ENCODE data around the gene MS4A14.
"Not testable (repeated sequence)": the region's sequence is repeated elsewhere in the genome, so short reads cannot be mapped to it uniquely, and the experiment has no call there.

The MS4A14 gene

DNA sequence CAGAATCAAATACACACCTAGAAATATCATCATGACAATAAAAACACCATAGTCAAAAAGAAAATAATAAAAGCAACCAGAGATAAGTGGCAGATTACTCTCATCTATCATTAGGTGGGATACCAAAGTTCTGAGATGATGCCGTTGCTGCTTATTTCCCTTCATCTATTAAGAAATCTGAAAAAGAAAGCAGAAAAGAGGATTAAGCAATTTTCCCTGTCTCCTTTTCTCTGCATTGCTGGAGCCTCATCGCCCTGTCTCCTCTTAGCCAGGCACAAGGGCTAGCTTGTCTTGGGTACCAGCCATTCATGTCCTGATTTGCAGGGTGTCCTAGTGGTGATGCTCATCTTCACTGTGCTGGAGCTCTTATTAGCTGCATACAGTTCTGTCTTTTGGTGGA is 3.9 kb upstream of the MS4A14 start:
- no peak for DNase-seq

DNA sequence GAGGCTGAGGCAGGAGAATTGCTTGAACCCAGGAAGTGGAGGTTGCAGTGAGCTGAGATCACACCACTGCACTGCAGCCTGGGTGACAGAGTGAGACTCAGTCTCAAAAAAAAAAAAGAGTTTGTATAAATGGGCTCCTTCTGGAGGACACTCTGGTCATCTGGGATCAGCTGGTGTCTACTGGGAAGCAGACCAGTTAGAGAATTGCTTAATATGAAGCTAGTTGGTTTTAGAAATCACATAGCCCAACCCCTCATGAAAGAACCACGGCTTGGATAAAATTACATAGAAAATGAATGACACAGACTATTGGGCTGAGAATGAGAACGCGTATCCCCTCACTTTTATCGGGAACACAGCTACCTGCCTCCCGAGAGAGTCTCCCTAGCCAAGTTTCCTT is 3.2 kb upstream of the MS4A14 start:
- no peak for DNase-seq

DNA sequence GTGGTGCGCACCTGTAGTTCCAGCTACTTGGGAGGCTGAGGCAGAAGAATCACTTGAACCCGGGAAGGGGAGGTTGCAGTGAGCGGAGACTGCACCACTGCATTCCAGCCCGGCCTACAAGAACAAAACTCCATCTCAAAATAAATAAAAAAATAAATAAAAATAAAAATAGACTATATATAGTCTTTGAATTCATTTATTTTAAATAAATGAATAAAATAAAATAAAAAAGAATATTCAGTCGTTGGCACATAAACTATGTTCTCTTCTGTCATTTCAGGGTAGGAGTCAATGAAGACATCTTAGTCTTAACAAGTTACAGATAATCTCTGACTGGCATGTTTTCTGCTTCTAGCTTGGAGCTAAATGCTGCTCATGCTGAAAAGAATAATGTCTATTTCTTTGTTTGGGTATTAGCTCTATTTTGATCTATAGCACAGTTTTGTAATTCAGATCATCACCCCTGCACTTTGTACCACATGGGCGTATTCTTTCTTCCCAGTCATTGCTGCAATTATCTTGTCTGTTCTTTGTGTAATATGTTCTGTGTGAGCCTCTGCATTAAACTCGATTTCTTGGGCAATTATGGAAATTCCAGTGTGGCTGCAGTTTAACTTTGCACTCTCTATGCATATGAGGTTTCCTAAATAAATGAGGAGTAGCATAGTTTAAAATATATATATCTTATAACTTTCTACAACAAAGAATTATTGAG is 1.4 kb upstream of the MS4A14 start:
- DNase-seq: no peak

DNA sequence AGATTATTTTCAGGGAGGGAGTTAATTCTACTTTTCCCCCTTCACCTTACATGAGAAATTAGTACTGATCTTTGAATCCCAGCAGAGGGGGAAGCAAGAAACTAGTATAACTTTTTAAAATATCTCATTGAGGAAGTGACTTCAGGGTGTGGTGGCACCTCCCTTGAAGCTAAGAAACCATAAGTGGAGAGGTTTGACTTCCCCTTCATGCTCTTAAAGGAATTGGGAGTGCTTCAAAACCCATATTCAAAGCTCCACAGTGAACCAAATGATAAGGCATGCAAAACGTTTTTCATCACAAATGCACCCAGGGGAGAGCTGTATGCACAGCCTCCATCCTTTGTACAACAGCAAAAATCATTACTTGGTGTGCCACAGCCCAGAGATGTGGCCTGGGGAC is 540 bp downstream of the MS4A14 start:
- DNase-seq: no peak

DNA sequence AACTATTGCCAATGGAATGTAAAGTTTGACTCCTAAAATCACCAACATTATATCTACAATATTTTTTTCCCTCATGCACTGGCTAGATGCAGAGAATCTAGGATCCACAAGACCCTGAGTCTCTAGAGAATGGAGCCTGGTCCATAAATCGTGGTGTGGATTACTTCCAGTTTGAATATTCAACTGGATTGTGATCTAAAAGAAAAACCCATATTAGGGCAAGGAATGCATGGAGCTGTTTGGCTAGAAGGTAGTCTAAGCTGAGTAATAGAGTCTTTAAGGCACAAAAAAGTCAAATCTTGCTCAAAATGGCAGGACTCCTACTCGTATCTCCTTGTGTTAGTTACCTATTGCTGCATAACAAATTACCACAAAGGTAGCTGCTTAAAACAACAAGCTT is 23.8 kb downstream of the MS4A14 start:
- DNase-seq: no peak

DNA sequence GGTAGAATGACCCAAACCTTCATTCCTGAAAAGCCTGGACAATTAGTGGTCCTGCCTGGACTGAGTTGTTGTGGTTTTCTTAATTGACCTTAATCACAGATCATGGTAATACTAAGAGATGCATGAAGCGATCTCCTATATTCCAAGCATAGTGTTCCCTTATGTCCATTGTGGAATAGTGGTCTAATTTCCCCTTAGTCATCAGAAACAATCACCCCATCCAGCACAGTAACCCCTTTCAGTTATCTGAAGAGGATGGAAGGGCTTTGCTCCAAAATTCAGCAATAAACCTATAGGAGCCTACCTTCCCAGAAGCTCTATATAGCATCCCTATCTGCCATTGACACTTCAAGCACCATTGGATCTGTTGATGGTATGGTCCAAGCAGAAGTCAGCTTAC is 26.4 kb downstream of the MS4A14 start:
- DNase-seq: no peak

DNA sequence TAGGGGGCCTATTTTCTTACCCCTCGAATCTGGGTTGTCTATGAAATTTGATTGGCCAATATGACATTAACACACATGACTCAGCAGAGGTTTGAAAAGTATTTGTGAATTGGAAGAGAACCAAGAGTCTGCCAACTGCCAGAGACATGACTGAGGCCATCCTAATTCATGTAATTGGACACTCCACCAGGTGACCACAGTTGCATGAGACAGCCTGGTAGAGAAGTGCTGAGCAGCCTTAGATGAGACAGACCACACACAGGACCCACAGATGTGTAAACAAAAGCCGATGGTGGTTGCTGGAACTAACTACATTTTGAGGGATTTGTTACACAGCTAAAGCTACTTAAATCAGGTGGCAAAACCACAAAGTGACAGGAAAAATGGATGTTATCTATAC is 32.3 kb downstream of the MS4A14 start:
- no peak for DNase-seq

DNA sequence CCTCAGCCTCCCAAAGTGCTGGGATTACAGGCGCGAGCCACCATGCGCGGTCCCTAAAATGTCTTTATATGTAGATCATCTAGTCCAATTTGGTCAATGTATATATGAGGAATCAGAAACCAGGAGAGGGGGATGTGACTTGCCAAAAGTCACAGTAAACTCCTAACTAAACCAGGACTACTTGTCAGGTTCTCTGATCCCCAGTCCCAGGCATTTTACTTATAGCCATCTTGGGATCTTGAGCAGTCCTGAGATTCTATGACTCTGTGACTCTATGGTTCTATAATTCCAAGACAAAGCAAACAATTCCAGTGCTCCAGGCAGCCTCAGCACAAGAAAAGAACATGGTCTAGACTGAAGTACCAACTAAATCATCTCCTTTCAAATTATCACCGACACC is 33.0 kb downstream of the MS4A14 start, which contains the start of gene MS4A5:
Gene MS4A5 (plus strand): TSS at position 301 of the 400 bp plus-strand sequence. CDS start 103 bp downstream, outside the sequence.
- DNase-seq: no peak

DNA sequence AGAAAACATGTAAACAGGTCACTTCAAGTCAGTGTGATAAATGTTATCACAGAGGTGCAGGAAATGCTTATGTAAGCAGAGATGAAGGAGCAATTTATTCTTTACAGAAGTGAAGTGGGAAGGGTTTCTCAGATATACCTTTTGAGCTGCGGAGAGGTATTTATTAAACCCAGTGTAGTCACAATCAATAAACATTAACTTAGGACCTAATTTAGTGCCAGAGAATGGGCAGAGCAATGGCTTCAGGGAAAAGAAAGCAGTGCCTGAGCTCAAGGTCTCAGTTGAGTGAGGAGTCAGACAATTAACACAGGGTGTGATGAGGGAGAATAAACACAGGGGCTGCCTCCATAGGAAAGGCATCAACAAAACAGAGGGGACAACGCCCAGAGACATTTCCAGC is 35.0 kb downstream of the MS4A14 start:
- DNase-seq: no peak

DNA sequence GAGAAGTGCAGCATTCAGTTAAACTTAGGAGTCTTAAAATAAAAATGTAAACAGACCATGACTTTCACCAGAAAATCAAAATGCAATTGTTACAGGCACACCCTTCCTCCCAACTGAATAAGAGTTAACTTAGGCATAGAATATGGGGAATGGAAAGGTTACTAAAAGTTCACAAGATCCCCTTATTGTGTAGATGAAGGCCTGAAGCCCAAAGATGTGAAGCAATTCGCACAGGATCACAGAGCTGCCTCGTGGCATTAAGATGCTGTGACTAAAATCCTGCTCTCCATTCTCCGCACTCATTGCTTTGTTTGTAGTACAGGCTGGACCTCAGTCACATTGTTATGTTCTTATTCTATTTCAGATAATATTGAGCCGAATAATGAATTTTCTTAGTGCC is 37.1 kb downstream of the MS4A14 start:
- DNase-seq: no peak

DNA sequence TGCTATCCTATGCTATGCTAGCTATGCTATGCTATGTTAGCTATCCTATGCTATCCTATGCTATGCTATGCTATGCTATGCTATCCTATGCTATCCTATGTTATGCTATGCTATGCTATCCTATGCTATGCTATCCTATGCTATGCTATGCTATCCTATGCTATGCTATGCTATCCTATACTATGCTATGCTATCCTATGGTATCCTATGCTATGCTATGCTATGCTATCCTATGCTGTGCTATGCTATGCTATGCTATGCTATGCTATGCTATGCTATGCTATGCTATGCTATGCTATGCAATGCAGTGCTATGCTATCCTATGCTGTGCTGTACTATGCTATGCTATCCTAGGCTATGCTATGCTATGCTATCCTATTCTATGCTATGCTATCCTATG is 50.8 kb downstream of the MS4A14 start:
- no peak for DNase-seq

DNA sequence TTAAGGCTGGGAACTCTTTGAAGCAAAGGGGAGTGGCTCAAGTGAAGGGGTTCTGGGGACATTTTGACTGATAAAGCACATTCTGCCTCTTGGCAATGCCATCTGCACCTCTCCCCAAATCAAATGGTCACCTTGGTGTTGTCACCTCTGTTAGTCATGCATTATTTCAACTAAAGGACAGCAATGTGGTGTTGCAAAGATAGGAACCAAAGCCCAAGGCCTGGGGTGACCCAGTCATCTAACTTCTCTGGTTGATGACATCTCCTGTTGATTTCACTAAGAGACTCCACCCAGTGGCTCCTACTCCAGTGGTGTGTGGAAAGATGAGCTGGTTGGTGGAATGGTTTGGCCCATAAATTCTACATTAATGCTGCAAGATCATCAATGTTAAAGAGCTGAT is 51.6 kb downstream of the MS4A14 start:
- no peak for DNase-seq

DNA sequence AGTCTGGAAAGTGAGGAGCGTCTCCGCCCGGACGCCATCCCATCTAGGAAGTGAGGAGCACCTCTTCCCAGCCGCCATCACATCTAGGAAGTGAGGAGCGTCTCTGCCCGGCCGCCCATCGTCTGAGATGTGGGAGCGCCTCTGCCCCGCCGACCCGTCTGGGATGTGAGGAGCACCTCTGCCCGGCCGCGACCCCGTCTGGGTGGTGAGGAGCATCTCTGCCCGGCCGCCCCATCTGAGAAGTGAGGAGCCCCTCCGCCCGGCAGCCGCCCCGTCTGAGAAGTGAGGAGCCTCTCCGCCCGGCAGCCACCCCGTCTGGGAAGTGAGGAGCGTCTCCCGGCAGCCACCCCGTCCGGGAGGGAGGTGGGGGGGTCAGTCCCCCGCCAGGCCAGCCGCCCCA is 54.9 kb downstream of the MS4A14 start:
- DNase-seq: not testable (repeated sequence)

DNA sequence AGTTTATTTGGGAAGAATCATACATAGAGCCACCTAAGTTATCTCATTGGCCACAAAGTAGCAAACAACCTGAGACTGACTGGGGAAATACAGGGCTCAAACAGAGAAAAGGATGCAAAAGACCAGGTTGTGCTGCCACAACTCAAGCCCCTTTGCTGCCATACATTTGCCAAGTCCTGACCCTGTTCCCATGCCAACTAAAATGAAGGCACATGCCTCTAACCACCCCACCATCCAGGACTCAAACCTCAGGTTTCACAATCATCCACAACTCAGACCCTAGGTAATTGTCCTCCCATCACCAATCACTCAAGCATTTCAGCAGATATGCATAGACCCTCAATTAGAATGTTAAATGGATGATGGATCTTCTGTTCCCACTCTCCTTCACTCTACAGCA is 58.0 kb downstream of the MS4A14 start:
- DNase-seq: no peak

DNA sequence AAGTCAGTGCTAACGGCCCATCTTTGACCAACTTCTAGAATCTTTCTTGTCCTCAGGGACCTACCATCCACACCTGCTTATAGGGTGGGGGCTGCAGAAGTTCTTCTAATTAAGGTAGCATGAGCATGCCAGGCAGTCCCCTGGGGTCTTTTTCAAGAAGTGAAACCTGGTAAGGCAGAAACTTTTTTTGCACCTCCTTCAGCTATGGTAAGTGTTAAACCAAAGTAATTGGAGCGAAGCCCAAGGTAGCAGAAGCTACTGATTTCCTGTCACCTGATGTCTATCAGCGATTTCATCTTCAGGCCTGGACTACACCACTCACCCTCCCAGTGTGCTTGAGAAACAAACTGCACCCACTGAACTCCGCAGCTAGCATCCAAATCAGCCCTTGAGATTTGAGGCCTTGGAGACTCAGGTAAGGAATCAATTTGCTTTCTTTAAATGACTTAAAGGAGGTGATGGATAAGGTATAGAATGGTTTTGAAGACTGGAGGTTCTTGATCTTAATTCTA is 59.3 kb downstream of the MS4A14 start, which contains the start of gene MS4A1:
Gene MS4A1 (plus strand): TSS at position 317 of the 512 bp plus-strand sequence. CDS start 6,528 bp downstream, outside the sequence.
- DNase-seq: no peak

DNA sequence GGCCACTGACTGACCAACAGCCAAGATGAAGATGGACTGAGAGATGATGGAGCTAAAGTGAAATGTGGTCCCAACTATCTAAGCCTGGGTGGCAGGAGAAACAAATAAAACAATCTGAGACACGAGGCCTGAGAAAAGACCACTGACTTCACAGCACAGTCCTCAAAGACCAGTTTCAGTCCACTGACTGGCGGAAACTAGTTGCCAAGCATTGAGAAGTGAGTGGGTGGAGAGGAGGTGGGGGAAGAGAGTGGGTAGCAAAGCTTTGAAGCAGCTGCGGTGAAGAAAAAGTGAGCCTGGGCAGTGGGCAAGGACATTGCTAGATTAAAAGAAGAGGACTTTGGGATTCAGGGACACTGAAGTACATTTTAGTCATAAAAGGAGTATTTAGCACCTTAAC is 61.3 kb downstream of the MS4A14 start:
- DNase-seq: no peak

DNA sequence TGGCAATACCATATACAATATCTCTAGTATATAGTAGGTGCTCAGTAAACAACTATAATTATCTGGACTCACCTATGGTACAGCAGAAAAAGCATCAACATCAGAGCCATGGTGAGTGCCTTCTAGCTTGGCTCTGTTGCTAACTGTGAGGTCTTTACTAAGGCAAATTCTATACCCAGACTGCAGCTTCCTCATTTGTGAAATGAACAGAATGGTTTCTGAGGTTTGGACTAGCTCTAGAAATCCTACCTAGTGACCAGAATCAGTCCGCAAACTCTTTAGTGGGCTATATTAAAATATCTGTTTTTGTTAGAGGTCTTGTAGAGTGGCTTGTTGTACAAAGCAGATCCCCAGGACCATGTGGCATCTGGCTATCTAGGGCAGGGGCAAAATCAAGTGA is 63.1 kb downstream of the MS4A14 start:
- no peak for DNase-seq
